Stimulated activated CD8-positive, alpha-beta memory T cell treated with anti-CD3 and anti-CD28 coated beads, Interleukin-7, amount 100 ng/mL, for 4 hours (primary cell): ENCODE measurements around the gene TAF7.
"Not testable (repeated sequence)": the region's sequence is repeated elsewhere in the genome, so short reads cannot be mapped to it uniquely, and the experiment has no call there.

Experiments
- DNase-seq, 2 donors: peaks; one replicate each; pipeline ENCODE4 v3.0.0-alpha.2; 2020; ENCODE audit warnings: low read depth in 2 of 2

TAF7 gene, protein sequence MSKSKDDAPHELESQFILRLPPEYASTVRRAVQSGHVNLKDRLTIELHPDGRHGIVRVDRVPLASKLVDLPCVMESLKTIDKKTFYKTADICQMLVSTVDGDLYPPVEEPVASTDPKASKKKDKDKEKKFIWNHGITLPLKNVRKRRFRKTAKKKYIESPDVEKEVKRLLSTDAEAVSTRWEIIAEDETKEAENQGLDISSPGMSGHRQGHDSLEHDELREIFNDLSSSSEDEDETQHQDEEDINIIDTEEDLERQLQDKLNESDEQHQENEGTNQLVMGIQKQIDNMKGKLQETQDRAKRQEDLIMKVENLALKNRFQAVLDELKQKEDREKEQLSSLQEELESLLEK

DNA sequence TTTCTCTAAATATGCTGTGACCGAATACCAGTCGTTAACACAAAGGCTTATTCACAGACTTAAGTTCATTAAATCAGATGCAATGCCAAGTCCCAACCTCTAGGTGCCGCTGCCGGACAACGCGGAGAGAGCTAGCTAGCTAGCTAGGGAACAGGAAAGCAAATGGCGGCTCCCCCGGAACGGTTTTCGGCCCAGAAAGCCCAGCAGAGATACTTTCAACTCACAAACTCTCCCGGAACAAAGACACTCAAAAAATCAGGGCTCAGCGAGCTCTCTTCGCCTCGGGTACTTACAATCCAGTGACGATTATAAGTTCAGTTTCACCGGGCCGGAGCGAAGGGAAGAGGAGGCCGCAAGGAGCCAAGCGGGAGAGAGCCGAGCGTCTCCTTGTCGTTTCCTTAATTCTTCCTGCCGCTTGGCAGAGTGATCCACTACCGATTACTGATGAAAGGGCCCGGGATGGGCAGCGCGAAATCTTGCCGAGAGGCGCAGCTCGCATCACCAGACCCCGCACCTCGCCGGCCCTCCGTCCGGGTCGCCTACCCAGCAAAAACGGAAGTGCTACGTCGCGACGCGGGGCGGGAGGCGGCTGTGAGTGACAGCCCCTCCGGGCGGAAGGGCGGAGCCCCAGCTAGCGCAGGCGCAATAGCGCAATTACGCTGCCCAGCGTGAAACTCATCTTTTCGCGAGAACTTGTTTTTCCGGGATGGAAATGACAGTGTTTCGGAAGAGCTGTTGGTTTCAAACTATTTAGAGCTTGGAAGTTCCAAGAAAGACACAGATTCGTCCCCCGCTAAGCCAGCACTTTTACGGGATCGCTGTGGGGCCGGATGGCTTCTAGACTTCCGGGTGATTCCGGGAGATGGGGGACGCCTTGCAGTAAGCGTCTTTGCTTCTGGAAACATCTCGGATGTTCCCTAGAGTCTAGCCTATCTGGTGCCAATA is at the start of gene TAF7:
Gene TAF7, minus strand, starts transcription at position 560 of the 945 bp plus-strand sequence. CDS start 740 bp downstream, outside the sequence.
- DNase-seq: peak; percentile 87 to 90

DNA sequence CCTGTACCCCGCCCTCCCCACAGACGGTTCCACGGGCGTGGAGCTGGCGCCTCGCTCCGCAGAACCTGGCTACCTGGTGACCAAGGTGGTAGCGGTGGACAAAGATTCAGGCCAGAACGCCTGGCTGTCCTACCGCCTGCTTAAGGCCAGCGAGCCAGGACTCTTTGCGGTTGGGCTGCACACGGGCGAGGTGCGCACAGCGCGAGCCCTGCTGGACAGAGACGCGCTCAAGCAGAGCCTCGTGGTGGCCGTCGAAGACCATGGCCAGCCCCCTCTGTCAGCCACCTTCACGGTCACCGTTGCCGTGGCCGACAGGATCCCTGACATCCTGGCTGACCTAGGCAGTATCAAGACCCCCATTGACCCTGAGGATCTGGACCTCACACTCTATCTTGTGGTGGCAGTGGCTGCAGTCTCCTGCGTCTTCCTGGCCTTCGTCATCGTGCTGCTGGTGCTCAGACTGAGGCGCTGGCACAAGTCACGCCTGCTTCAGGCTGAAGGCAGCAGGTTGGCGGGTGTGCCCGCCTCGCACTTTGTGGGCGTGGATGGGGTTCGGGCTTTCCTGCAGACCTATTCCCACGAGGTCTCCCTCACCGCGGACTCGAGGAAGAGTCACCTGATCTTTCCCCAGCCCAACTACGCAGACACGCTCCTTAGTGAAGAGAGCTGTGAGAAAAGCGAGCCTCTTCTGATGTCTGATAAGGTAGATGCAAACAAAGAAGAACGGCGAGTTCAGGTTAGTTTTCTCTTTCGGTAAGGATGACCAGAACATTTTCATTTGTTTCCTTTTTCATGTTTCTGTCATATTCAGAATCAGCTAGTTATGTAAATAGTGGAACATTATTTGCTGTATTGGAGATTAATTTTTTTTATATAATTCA is 45.7 kb upstream of the TAF7 start:
- DNase-seq: no peak

DNA sequence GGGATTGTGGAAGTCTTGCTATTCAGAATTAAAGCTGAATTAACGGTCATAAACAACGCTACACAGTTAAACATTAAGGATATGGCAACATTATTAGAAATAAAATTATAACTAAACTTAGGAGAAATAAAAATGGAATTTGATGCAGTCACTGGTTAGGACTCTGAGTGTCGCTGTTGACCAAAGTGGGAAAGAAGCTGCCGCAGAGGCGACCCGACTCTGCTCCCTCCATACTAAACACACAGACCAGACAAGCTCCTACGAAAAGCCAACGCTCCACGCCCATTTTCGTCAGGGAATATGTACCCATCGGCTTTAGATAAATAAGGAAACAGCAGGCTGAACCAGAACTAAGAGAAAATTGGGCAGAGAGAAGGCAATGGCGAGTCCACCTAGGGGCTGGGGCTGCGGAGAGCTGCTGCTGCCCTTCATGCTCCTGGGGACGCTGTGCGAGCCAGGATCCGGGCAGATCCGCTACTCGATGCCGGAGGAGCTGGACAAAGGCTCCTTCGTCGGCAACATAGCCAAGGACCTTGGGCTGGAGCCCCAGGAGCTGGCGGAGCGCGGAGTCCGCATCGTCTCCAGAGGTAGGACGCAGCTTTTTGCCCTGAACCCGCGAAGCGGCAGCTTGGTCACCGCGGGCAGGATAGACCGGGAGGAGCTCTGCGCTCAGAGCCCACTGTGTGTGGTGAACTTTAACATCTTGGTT is 43.5 kb upstream of the TAF7 start, which contains the start of gene PCDHGA5:
Gene PCDHGA5, plus strand, starts transcription at position 211 of the 709 bp plus-strand sequence. Its CDS starts 169 bp downstream, at position 380.
- DNase-seq: no peak

DNA sequence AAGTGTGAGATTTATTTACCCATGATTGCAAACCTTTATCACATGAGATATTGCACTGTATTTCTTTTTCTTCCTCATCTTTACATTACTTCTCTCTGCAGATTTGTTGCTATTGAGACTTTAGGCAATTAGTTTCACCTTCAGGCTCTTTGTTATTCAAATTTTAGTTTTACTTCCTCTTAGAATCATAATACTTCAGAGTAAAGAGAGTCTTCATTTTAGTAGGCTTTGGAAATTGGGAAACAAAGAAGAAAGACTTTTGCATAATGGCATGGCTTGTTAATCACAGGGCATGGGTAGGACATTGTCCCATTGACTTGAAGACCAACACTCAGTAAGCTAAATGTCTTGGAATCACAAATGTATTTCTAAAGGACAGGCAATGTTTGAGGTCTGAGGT is 42.1 kb upstream of the TAF7 start:
- no peak for DNase-seq

DNA sequence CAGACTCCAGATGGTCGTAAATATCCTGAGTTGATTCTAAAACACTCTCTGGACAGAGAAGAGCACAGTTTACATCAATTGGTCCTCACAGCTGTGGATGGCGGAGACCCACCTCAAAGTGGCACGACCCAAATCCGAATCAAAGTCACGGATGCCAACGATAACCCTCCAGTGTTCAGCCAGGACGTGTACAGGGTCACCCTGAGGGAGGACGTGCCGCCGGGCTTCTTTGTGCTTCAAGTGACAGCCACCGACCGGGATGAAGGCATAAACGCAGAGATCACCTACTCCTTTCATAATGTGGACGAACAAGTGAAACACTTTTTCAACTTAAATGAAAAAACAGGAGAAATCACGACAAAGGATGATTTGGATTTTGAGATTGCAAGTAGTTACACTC is 40.1 kb upstream of the TAF7 start:
- DNase-seq: no peak

DNA sequence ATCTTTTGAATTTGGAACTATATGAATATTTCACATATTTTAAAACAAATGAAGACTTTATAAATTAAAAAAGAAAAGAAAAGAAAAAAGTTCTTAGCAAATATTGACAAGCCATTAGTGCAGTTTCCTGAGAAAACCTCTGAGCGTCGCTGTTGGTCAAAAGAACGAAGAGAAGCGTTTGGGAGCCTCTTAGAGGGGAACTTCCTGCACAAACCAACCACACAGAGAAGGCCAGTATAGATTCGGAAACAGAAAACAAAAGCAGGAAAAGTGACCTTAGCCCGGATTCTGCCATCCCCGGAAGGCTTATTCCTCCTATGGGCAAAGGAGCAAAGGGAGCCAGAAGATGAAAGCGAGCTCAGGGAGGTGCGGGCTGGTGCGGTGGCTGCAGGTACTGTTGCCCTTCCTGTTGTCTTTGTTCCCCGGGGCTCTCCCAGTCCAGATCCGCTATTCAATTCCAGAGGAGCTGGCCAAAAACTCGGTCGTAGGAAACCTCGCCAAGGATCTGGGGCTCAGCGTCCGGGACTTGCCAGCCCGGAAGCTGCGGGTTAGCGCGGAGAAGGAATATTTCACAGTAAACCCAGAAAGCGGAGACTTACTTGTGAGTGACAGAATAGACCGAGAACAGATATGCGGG is 39.3 kb upstream of the TAF7 start, which contains the start of gene PCDHGB2:
Gene PCDHGB2, plus strand, starts transcription at position 205 of the 637 bp plus-strand sequence. Its CDS starts 142 bp downstream, at position 347.
- DNase-seq: no peak

DNA sequence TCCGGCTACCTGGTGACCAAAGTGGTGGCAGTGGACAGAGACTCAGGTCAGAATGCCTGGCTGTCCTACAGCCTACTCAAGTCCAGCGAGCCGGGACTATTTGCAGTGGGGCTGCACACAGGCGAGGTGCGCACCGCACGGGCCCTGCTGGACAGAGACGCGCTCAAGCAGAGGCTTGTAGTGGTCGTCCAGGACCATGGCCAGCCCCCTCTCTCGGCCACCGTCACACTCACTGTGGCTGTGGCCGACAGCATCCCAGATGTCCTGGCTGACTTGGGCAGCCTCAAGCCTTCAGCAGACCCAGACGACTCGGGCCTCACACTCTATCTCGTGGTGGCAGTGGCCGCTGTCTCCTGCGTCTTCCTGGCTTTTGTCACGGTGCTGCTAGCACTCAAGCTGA is 36.4 kb upstream of the TAF7 start:
- no peak for DNase-seq

DNA sequence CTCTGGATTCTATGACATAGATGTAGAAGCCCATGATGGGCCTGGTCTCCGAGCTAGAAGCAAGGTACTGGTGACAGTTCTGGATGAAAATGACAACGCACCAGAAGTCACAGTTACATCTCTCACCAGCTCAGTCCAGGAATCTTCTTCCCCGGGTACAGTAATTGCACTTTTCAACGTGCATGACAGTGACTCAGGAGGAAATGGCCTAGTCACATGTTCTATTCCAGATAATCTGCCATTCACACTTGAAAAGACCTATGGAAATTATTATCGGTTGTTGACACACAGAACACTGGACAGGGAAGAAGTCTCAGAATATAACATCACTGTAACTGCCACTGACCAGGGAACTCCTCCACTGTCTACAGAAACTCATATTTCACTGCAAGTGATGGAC is 35.5 kb upstream of the TAF7 start:
- no peak for DNase-seq

DNA sequence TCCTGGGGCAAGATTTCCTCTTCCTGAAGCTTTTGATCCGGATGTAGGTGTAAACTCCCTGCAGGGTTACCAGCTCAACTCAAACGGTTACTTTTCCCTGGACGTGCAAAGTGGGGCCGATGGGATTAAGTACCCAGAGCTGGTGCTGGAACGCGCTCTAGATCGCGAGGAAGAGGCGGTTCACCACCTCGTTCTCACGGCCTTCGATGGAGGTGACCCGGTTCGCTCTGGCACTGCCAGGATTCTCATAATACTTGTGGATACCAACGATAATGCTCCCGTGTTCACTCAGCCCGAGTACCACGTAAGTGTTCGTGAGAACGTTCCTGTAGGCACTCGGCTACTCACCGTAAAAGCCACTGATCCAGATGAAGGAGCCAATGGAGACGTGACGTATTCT is 35.1 kb upstream of the TAF7 start:
- DNase-seq: no peak

DNA sequence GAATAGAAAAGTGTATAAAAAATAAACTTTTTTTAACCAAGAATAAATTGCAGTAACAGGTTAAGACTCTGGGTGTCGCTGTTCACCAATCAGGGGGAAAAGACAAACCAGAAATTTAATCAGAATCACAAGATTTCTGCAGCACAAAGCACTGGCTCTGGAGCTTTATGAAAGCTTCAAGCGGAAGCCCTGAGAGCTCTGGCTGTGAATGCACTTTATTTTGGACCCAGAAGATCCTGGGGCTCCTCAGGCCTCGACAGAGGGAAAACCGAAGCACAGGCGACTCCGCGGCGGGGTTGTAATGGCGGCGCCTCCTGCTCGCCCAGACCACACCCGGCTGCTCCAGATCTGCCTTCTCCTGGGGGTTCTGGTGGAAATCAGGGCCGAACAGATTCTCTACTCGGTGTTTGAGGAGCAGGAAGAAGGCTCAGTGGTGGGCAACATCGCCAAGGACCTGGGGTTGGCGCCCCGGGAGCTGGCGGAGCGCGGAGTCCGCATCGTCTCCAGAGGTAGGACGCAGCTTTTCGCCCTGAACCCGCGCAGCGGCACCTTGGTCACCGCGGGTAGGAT is 34.4 kb upstream of the TAF7 start, which contains the start of gene PCDHGA4:
Gene PCDHGA4, plus strand, starts transcription at position 122 of the 570 bp plus-strand sequence. Its CDS starts 87 bp downstream, at position 209.
- no peak for DNase-seq

DNA sequence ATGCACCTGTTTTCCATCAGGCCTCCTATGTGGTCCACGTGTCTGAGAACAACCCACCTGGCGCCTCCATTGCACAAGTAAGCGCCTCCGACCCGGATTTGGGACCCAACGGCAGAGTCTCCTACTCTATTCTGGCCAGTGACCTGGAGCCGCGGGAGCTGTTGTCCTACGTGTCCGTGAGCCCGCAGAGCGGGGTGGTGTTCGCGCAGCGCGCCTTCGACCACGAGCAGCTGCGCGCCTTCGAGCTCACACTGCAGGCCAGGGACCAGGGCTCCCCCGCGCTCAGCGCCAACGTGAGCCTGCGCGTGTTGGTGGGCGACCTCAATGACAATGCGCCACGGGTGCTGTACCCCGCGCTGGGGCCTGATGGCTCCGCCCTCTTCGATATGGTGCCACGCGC is 31.0 kb upstream of the TAF7 start:
- DNase-seq: no peak

DNA sequence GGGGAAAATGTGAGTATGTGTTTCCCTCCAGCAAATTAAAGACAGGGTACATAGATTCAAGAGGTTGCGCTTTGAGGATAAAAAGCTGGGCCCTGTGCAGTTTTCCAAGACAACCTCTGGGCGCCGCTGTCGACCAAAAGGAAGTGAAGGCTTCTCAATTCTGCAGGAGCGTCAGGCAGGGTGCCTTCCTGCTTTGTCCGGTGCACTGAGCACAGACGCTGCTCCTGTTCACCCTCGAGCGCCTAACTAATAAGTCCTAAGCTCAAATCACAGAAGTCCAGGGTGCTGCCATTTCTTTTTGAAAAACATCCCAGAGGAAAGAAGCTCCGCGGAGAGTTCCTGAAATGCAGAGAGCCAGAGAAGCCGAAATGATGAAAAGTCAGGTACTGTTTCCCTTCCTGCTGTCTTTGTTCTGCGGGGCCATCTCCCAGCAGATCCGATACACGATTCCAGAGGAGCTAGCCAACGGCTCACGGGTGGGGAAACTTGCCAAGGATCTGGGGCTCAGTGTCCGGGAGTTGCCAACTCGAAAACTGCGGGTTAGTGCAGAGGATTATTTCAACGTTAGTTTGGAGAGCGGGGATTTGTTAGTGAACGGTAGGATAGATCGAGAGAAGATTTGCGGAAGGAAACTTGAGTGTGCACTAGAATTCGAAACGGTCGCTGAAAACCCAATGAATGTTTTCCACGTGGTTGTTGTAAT is 29.5 kb upstream of the TAF7 start, which contains the start of gene PCDHGB1:
Gene PCDHGB1, plus strand, starts transcription at position 183 of the 703 bp plus-strand sequence. Its CDS starts 162 bp downstream, at position 345.
- no peak for DNase-seq

DNA sequence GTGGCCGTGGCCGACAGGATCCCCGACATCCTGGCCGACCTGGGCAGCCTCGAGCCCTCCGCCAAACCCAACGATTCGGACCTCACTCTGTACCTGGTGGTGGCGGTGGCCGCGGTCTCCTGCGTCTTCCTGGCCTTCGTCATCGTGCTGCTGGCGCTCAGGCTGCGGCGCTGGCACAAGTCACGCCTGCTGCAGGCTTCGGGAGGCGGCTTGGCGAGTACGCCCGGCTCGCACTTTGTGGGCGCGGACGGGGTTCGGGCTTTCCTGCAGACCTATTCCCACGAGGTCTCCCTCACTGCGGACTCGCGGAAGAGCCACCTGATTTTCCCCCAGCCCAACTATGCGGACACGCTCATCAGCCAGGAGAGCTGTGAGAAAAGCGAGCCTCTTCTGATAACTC is 25.4 kb upstream of the TAF7 start:
- DNase-seq: not testable (repeated sequence)

DNA sequence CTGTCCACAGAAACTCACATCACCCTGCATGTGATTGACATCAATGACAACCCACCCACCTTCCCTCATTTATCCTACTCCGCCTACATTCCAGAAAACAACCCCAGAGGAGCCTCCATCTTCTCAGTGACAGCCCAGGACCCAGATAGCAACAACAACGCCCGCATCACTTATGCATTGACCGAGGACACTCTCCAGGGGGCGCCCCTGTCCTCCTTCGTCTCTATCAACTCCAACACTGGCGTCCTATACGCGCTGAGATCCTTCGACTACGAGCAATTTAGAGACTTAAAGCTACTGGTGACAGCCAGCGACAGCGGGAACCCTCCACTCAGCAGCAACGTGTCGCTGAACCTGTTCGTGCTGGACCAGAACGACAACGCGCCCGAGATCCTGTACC is 24.7 kb upstream of the TAF7 start:
- no peak for DNase-seq

DNA sequence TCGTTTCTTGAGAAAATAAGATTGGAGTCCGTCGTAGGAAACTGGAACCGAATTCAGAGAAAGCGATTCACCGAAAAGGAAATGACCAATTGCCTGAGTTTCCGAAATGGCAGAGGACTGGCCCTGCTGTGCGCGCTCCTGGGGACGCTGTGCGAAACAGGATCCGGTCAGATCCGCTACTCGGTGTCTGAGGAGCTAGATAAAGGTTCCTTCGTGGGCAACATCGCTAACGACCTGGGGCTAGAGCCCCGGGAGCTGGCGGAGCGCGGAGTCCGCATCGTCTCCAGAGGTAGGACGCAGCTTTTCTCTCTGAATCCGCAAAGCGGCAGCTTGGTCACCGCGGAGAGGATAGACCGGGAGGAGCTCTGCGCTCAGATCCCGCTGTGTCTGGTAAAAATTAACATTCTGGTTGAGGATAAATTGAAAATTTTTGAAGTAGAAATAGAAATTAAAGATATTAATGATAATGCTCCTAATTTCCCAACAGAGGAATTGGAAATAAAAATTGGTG is 23.4 kb upstream of the TAF7 start:
- no peak for DNase-seq

DNA sequence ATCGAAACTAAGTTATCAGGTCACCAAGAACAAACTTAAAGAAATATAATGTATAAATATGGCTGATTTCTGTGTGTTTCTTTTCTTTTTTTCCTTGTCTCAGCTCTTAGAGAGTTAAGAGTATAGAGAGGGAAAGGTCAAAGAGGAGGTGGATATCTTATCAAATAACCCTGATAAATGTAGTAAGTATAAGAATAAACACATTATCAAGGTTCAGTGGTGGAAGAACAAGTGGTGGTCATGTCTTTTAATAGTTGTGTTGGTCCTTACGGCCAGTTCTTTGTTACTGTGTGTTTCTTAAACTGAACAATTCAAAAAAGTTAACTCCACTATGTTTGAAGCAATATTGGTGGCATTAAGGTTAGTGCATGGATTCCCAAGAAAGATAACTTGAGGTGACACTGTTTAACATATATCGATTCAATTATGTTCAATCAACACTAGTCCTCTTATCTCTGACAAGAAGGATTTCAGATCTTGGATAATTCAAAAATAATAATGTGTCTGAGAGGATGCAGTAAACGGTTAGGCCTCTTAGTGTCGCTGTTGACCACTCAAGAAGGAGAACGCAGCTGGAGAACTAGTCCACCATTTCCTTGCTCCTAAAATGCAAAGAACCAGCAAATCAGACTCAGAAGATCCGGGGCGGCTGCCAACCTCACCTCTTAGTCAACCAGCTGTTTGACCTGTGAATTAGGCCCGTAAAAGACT is 22.8 kb upstream of the TAF7 start, which contains the start of gene PCDHGA3:
Gene PCDHGA3, plus strand, starts transcription at position 588 of the 711 bp plus-strand sequence. CDS start 205 bp downstream, outside the sequence.
- no peak for DNase-seq

DNA sequence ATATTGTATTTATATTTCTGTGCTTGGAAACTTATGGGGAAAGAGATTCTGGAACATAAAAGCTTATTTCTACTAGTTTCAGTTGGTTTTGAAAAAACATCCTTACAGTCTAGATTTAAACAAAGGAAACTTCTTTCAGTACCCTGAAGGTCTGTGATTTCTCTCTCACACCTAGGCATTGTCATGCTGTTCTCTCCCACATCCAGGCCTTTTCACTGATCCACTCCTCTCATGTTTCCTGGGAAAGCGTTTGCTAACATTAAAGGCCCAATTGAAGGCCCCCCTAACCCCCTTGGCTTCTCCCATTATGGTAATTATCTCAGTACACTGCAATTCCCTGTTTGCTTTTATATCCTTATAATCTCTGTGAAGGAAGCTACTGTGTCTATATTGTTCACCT is 22.2 kb upstream of the TAF7 start:
- no peak for DNase-seq

DNA sequence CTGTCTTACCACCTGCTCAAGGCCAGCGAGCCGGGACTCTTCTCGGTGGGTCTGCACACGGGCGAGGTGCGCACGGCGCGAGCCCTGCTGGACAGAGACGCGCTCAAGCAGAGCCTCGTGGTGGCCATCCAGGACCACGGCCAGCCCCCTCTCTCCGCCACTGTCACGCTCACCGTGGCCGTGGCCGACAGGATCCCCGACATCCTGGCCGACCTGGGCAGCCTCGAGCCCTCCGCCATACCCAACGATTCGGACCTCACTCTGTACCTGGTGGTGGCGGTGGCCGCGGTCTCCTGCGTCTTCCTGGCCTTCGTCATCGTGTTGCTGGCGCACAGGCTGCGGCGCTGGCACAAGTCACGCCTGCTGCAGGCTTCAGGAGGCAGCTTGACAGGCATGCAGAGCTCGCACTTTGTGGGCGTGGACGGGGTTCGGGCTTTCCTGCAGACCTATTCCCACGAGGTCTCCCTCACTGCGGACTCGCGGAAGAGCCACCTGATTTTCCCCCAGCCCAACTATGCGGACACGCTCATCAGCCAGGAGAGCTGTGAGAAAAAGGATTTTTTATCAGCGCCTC is 20.3 kb upstream of the TAF7 start:
- not testable (repeated sequence) for DNase-seq
